Measurements from ENCODE around the gene DTNB. TPM values are rescaled to one million over a fixed set of nuclear protein-coding genes. Genes with fewer than 3 reads are reported as not detected.

Gene DTNB
- total and polyA plus RNA-seq, 8 donors = 10.5 to 70.0 (median 33.7) TPM

DNA sequence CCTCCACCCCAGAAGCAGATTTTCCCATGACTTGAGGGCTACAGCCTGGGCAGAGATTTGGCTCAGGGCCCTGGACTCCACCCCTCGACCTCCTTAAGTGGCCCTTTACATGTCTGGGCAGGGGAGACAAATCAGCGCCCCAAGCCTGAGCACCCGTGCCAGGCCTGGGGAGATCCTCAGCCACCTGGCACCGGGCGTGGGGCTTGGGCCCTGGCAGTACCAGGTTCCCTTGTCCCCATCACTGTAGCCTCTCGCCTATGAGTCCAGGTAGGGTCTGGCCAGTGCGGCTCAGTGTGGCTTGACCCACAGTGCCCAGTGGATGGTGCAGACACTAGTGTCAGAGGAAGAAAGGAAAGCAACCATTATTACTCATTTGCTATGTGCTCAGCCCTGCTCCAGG is 309.6 kb downstream of the DTNB start:
- no peaks in the 10 kb centered on the region for H3K36me3 ChIP-seq
- H3K4me1 ChIP-seq = peaks cover 3 to 14% (median 10%) of the 10 kb centered on the region in 4 donors
- no peaks in the 10 kb centered on the region for H3K27me3 ChIP-seq
- TF ChIP-seq, protein P1, sequence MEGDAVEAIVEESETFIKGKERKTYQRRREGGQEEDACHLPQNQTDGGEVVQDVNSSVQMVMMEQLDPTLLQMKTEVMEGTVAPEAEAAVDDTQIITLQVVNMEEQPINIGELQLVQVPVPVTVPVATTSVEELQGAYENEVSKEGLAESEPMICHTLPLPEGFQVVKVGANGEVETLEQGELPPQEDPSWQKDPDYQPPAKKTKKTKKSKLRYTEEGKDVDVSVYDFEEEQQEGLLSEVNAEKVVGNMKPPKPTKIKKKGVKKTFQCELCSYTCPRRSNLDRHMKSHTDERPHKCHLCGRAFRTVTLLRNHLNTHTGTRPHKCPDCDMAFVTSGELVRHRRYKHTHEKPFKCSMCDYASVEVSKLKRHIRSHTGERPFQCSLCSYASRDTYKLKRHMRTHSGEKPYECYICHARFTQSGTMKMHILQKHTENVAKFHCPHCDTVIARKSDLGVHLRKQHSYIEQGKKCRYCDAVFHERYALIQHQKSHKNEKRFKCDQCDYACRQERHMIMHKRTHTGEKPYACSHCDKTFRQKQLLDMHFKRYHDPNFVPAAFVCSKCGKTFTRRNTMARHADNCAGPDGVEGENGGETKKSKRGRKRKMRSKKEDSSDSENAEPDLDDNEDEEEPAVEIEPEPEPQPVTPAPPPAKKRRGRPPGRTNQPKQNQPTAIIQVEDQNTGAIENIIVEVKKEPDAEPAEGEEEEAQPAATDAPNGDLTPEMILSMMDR (IDR thresholded peaks at IDR 0.05) = no peak
- TF ChIP-seq POLR2A (IDR thresholded peaks at IDR 0.05) (no peak), POLR2AphosphoS5 (IDR thresholded peaks at IDR 0.05) (no peak), EP300 (IDR thresholded peaks at IDR 0.05) (no peak)
- DNase-seq = no peak
- H3K27ac ChIP-seq = no peak overlapping the region
- H3K4me3 ChIP-seq = no peak overlapping the region
- intact Hi-C loops (cut with DNase I; ENCODE audit: low total_unique reads) = no loop called here
- H3K9me3 ChIP-seq = no peaks in the 10 kb centered on the region
- 70 to 85% (median 76%) methylated on average over 4 to 7 of the region's 7 CpGs for WGBS, 5 donors

DNA sequence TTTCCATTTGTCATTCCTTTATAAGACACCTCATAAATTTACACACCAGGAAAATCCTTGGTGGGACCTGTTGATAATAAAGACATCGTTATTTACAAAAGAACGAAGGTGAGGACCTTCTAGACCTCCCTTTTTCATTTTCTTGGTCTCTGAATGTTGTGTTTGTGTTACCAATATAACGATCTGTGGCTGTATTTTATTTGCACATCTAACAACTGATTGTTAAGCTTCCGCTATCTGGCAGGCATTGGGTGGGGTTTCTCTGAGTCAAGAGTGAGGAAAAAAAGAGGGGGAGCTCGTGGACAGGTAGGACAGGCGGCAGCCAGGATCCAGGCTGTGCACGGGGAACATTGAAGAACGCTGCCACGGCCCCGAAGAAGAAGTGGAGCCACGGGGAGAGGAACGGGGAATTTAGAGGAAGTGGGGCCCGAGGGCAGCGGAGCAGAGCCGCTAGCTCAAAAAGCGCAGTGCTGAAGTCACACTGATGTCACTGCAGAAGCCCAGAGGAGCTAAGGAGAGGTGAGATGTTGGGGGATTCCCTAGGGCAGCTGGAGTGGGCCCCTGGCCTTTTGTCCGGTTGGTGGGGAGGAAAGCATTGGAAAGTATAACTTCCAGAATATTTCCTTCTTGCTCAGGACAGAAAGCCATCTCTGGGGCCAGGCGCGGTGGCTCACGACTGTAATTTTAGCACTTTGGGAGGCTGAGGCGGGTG is 310.8 kb downstream of the DTNB start:
- WGBS, 5 donors = 20 to 38% (median 32%) methylated on average over 21 of the region's 21 CpGs
- intact Hi-C loops (cut with DNase I; ENCODE audit: low total_unique reads) = no loop called here
- no peaks in the 10 kb centered on the region for H3K9me3 ChIP-seq
- no peaks in the 10 kb centered on the region for H3K27me3 ChIP-seq
- peak overlapping the region; percentile 34 to 77 (median 71) for H3K27ac ChIP-seq
- no peaks in the 10 kb centered on the region for H3K36me3 ChIP-seq
- H3K4me1 ChIP-seq = peaks cover 3 to 14% (median 10%) of the 10 kb centered on the region in 4 donors
- peak overlapping the region; percentile 34 to 46 (median 40) for H3K4me3 ChIP-seq
- no peak for TF ChIP-seq POLR2AphosphoS5 (IDR thresholded peaks at IDR 0.05)
- no peak for TF ChIP-seq EP300 (IDR thresholded peaks at IDR 0.05)
- TF ChIP-seq POLR2A (IDR thresholded peaks at IDR 0.05) = no peak
- TF ChIP-seq, protein P1 (IDR thresholded peaks at IDR 0.05) = no peak
- DNase-seq = peak; percentile 60 to 76

DNA sequence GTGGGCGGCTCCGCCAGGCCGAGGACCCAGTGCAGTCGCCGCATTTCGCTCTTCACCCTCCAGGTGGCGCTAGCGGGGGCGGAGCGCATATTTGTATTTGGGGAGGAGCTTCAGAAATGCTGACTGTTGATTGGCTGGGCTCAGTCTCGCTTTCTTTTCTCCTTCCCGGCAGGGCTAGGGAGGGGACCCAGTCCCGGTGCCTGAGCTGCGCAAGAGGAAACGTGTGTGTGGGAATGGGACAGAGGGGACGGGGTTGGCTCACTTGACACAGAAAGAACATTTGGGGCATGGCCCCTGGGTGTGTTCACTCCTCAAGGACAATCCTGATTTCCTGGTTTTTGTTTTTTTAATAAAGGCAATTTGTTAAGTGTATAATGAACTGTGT is 311.3 kb downstream of the DTNB start:
- no peaks in the 10 kb centered on the region for H3K27me3 ChIP-seq
- DNase-seq = peak; percentile 94 to 97
- intact Hi-C loops (cut with DNase I; ENCODE audit: low total_unique reads) = no loop called here
- H3K9me3 ChIP-seq = no peaks in the 10 kb centered on the region
- peak overlapping the region; percentile 57 to 77 (median 71) for H3K27ac ChIP-seq
- H3K36me3 ChIP-seq = no peaks in the 10 kb centered on the region
- peak overlapping the region; percentile 34 to 46 (median 40) for H3K4me3 ChIP-seq
- TF ChIP-seq POLR2AphosphoS5 (IDR thresholded peaks at IDR 0.05) (peak; percentile 79 to 96 (median 93)), EP300 (IDR thresholded peaks at IDR 0.05) (no peak), POLR2A (IDR thresholded peaks at IDR 0.05) (peak in 1 of 4 donors; percentile 56)
- TF ChIP-seq, protein P1 (IDR thresholded peaks at IDR 0.05) = peak in 6 of 7 experiments; percentile 2 to 98 (median 97)
- H3K4me1 ChIP-seq = peaks cover 3 to 14% (median 10%) of the 10 kb centered on the region in 4 donors
- WGBS, 5 donors = 0 to 1% (median 0%) methylated on average over 16 of the region's 16 CpGs

DNA sequence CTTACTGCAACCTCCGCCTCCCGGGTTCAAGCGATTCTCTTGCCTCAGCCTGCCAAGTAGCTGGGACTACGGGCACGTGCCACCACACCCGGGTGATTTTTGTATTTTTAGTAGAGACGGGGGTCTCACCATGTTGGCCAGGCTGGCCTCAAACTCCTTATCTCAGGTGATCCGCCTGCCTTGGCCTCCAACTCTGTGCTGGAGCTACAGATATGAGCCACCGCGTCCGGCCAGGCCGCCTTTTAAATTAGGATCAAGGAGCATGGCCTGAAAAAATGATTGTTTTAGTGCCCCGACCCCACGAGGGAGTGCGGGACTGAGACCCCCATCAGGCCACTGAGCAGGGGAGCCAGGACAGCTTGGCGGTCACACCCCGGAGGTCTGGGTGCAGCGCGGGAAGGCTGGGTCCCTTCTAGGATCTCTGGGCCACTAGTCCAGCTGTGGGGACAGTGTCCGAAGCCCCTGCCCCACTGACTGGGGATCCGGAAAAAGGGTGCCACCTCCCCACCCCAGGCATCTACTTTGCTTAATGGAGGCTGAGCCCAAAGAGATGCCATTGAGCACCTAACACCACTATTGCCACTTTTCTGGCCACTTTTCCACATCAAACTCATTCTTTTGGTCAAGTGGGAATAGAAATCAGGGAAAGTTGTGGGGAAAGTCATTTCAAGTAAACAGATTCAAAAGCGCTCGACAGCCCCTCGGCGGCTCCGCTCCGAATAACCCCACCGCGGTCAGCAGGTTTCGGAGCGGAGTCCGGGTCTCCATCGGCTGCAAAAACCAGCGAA is 311.9 kb downstream of the DTNB start:
- DNase-seq = no peak
- Histone ChIP-seq H3K27ac (peak overlapping the region in 2 of 5 donors; percentile 69 to 77), H3K4me3 (peak overlapping the region; percentile 34 to 46 (median 40)), H3K4me1 (peaks cover 3 to 14% (median 10%) of the 10 kb centered on the region in 4 donors), H3K9me3 (no peaks in the 10 kb centered on the region), H3K36me3 (no peaks in the 10 kb centered on the region), H3K27me3 (no peaks in the 10 kb centered on the region)
- 52 to 55% (median 55%) methylated on average over 30 to 34 of the region's 34 CpGs for WGBS, 5 donors
- TF ChIP-seq EP300 (IDR thresholded peaks at IDR 0.05) = no peak
- no peak for TF ChIP-seq POLR2AphosphoS5 (IDR thresholded peaks at IDR 0.05)
- TF ChIP-seq, protein P1 (IDR thresholded peaks at IDR 0.05) = peak in 1 of 7 experiments; percentile 10
- TF ChIP-seq POLR2A (IDR thresholded peaks at IDR 0.05) = no peak
- intact Hi-C loops (cut with DNase I; ENCODE audit: low total_unique reads) = no loop called here
